ENCODE results near the gene FARP2. TPM values are rescaled to one million over a fixed set of nuclear protein-coding genes. Genes with fewer than 3 reads are reported as not detected.
"Not testable (repeated sequence)": the region's sequence is repeated elsewhere in the genome, so short reads cannot be mapped to it uniquely, and the experiment has no call there.

Gene FARP2
- total RNA-seq, 1 donor from 2014 or later = 31.8 TPM

DNA sequence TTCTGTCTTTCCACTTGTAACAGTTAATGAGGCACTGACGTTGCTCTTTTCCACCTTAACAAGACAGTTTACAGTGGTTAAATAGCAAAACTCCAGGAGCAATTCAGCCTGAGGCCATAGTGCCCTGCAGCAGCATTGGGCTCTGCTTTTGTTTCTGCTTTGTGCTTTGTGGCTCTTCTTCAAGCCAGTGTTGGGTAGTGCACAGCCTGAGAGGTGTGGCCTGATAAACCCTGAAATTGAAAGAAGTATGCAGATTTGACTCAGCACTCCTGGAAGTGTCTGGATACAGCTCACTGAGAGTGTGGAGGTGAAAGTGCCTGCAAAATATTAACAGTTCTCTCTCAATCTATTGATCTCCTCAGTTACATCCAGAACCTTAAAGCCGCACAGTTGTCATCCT is 89.3 kb downstream of the FARP2 start:
- TF ChIP-seq, protein P1, sequence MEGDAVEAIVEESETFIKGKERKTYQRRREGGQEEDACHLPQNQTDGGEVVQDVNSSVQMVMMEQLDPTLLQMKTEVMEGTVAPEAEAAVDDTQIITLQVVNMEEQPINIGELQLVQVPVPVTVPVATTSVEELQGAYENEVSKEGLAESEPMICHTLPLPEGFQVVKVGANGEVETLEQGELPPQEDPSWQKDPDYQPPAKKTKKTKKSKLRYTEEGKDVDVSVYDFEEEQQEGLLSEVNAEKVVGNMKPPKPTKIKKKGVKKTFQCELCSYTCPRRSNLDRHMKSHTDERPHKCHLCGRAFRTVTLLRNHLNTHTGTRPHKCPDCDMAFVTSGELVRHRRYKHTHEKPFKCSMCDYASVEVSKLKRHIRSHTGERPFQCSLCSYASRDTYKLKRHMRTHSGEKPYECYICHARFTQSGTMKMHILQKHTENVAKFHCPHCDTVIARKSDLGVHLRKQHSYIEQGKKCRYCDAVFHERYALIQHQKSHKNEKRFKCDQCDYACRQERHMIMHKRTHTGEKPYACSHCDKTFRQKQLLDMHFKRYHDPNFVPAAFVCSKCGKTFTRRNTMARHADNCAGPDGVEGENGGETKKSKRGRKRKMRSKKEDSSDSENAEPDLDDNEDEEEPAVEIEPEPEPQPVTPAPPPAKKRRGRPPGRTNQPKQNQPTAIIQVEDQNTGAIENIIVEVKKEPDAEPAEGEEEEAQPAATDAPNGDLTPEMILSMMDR (IDR thresholded peaks at IDR 0.05; ENCODE audit: insufficient read depth, low read length, poor library complexity, severe bottlenecking) = no peak
- no peak overlapping the region for H3K4me3 ChIP-seq (ENCODE audit: low read depth, low read length)
- H3K36me3 ChIP-seq (ENCODE audit: control insufficient read depth, insufficient read depth, low read length) = no peaks in the 10 kb centered on the region
- DNase-seq (ENCODE audit: low read depth) = no peak
- no peaks in the 10 kb centered on the region for H3K27me3 ChIP-seq (ENCODE audit: control insufficient read depth, insufficient read depth, low read length)

DNA sequence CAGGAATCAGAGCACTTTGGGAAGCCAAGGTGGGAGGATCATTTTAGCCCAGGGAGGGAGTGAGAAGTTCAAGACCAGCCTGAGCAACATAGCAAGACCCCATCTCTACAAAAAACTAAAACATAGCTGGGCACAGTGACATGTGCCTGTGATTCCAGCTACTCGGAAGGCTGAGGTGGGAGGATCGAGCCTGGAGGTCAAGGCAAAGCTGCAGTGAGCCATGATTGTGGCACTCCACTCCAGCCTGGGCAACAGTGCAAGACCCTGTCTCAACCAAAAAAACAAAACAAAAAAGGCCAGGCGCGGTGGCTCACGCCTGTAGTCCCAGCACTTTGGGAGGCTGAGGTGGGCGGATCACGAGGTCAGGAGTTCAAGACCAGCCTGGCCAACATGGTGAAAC is 94.0 kb downstream of the FARP2 start:
- not testable (repeated sequence) for H3K36me3 ChIP-seq (ENCODE audit: control insufficient read depth, insufficient read depth, low read length); DNase-seq (ENCODE audit: low read depth); H3K4me3 ChIP-seq (ENCODE audit: low read depth, low read length); H3K27me3 ChIP-seq (ENCODE audit: control insufficient read depth, insufficient read depth, low read length)

DNA sequence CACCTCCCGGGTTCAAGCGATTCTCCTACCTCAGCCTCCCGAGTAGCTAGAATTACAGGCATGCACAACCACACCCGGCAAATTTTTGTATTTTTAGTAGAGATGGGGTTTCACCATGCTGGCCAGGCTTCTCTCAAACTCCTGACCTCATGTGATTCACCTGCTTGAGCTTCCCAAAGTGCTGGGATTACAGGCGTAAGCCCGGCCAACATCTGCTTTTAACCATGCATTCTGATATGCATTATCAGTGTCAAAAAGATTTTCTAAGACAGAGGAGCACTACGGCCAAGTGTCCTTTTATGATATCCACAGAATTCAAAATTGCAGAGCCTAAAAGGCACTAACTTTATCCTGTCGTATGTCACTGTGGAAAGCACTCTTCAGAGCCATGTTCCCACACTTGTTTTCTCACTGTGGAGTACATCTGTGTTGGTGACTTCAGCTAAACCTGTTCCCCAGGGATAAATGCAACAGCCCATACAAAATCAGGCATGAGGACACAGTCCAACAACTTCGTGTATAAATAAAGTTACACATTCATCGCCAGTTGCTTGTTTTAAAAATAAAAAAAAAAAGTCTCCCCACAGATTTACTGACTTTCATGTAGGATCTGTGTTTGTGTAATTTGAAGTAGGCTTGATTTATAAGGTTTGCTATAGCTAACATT is 95.9 kb downstream of the FARP2 start:
- DNase-seq (ENCODE audit: low read depth) = no peak
- no peak overlapping the region for H3K4me3 ChIP-seq (ENCODE audit: low read depth, low read length)
- TF ChIP-seq, protein P1 (IDR thresholded peaks at IDR 0.05; ENCODE audit: insufficient read depth, low read length, poor library complexity, severe bottlenecking) = no peak
- no peaks in the 10 kb centered on the region for H3K27me3 ChIP-seq (ENCODE audit: control insufficient read depth, insufficient read depth, low read length)
- H3K36me3 ChIP-seq (ENCODE audit: control insufficient read depth, insufficient read depth, low read length) = no peaks in the 10 kb centered on the region

DNA sequence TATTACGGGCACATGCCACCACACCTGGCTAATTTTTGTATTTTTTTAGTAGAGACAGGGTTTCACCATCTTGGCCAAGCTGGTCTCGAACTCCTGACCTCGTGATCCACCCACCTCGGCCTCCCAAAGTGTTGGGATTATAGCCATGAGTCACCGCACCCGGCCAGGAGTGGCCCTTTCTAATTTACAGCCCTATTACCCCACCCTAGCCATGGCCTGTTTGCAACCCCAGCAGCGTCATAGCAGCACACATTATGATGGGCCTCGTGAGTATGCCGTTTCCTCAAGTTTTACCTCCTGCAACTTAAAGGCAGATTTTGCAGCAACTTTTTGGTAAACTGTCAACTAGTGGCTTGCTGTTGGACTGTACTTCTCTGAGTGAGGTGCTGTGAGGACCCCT is 97.8 kb downstream of the FARP2 start:
- not testable (repeated sequence) for H3K36me3 ChIP-seq (ENCODE audit: control insufficient read depth, insufficient read depth, low read length); H3K4me3 ChIP-seq (ENCODE audit: low read depth, low read length); DNase-seq (ENCODE audit: low read depth); H3K27me3 ChIP-seq (ENCODE audit: control insufficient read depth, insufficient read depth, low read length)

DNA sequence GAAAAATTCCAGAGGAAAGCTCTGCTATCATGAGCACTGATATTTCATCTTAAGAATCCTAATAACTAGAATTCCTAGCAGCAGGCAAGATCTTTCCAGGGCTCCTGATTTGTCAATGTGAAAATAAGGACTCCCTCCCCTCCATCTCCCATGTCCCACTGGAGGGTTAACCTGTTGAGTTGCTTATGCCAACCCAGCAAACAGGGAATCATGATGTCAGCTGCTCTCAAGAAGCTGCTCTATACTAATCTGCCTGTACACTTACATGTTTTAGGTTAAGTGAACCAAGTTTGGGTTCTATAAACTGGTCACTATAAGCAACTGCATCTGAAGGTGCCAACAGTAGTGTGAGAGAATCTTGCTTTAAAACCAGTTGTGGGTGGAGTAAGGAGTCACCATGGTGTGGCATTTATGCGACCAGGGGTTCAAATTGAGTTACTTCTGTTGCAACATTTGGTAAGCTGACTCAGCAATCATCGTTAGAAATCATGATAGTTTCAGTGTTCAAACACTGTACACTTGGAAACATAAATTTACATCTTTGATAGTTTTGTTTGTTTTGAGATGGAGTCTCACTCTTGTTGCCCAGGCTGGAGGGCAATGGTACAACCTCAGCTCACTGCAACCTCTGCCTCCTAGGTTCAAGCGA is 98.9 kb downstream of the FARP2 start:
- Histone ChIP-seq H3K27me3 (ENCODE audit: control insufficient read depth, insufficient read depth, low read length) (no peaks in the 10 kb centered on the region), H3K4me3 (ENCODE audit: low read depth, low read length) (no peak overlapping the region), H3K36me3 (ENCODE audit: control insufficient read depth, insufficient read depth, low read length) (no peaks in the 10 kb centered on the region)
- DNase-seq (ENCODE audit: low read depth) = no peak
- TF ChIP-seq, protein P1 (IDR thresholded peaks at IDR 0.05; ENCODE audit: insufficient read depth, low read length, poor library complexity, severe bottlenecking) = no peak

DNA sequence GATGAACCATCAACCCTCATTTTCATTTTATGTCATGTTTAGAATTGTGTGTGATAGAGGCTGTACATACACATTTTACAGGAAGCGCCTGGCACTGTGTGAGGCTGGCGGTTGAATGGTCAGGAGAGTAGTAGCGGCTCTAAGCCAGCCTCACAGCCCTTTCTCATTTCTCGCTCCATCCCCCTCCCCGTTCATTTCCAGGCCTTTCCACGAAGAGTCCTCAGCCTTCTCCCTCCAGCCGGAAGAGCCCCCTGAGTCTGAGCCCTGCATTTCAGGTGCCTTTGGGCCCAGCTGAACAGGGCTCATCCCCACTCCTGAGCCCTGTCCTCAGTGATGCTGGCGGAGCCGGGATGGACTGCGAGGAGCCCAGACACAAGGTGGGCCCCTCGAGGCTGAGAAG is 100.5 kb downstream of the FARP2 start:
- no peaks in the 10 kb centered on the region for H3K36me3 ChIP-seq (ENCODE audit: control insufficient read depth, insufficient read depth, low read length)
- H3K4me3 ChIP-seq (ENCODE audit: low read depth, low read length) = no peak overlapping the region
- TF ChIP-seq, protein P1 (IDR thresholded peaks at IDR 0.05; ENCODE audit: insufficient read depth, low read length, poor library complexity, severe bottlenecking) = no peak
- no peak for DNase-seq (ENCODE audit: low read depth)
- H3K27me3 ChIP-seq (ENCODE audit: control insufficient read depth, insufficient read depth, low read length) = no peaks in the 10 kb centered on the region

DNA sequence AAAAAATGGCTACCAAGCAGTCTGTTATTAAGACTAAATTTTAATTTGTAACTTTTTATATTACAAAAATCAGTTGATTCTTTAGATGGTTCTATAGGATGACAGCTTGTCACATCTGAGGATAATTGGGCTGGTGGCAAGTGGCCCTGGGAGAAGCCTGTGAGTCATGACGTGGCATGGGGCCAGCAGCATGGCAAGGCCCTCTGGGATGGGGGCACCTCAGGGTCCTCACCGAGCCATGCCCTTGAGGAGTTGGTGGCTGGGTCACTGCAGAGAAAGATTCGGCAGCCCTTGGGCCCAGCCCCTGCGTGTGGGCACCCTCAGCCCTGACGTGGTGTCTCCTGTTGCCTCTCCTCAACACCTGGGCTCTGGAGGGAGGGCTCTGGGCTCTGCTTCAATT is 102.6 kb downstream of the FARP2 start:
- H3K27me3 ChIP-seq (ENCODE audit: control insufficient read depth, insufficient read depth, low read length) = no peaks in the 10 kb centered on the region
- H3K4me3 ChIP-seq (ENCODE audit: low read depth, low read length) = no peak overlapping the region
- TF ChIP-seq, protein P1 (IDR thresholded peaks at IDR 0.05; ENCODE audit: insufficient read depth, low read length, poor library complexity, severe bottlenecking) = no peak
- DNase-seq (ENCODE audit: low read depth) = no peak
- H3K36me3 ChIP-seq (ENCODE audit: control insufficient read depth, insufficient read depth, low read length) = no peaks in the 10 kb centered on the region

Measured in kidney epithelial cell (primary cell).